Activated naive CD8-positive, alpha-beta T cell (primary cell): ENCODE measurements around the gene OPN1SW.
A peak's percentile ranks its signal among the peaks of the same experiment; 100 is the strongest.

Experiments
- H3K27ac Mint-ChIP-seq: one replicate; pipeline ENCODE4 v1.8.0; 2021; ENCODE audit warnings: mixed read lengths
- H3K27me3 Mint-ChIP-seq: one replicate; pipeline ENCODE4 v1.8.0; 2021; ENCODE audit warnings: mixed read lengths
- H3K36me3 Mint-ChIP-seq: one replicate; pipeline ENCODE4 v1.8.0; 2021; ENCODE audit warnings: mixed read lengths
- H3K4me1 Mint-ChIP-seq: one replicate; pipeline ENCODE4 v1.8.0; 2021; ENCODE audit warnings: low read depth, mixed read lengths
- H3K4me3 Mint-ChIP-seq: one replicate; pipeline ENCODE4 v1.8.0; 2021; ENCODE audit warnings: mild to moderate bottlenecking, mixed read lengths
- H3K9me3 Mint-ChIP-seq: one replicate; pipeline ENCODE4 v1.8.0; 2021; ENCODE audit warnings: low read depth, mixed read lengths

OPN1SW gene

GRCh38 chr7:128737867-128738385 lies 37.7 kb downstream of the OPN1SW start:
- H3K4me3 Mint-ChIP-seq = peak overlapping the region; percentile 98
- no peaks in the 10 kb centered on the region for H3K9me3 Mint-ChIP-seq
- peaks cover 34% of the 10 kb centered on the region for H3K4me1 Mint-ChIP-seq
- no peaks in the 10 kb centered on the region for H3K36me3 Mint-ChIP-seq
- no peaks in the 10 kb centered on the region for H3K27me3 Mint-ChIP-seq
- H3K27ac Mint-ChIP-seq = no peak overlapping the region

- Mint-ChIP-seq H3K4me3 (no peak overlapping the region), H3K27me3 (no peaks in the 10 kb centered on the region), H3K27ac (no peak overlapping the region), H3K36me3 (no peaks in the 10 kb centered on the region), H3K9me3 (no peaks in the 10 kb centered on the region), H3K4me1 (peaks cover 33% of the 10 kb centered on the region)
These were observed 38.2 kb downstream of the OPN1SW start for GRCh38 chr7:128737441-128737840.

GRCh38 chr7:128735436-128735835 lies 40.2 kb downstream of the OPN1SW start:
- H3K27me3 Mint-ChIP-seq = peaks cover 1% of the 10 kb centered on the region
- no peaks in the 10 kb centered on the region for H3K36me3 Mint-ChIP-seq
- no peaks in the 10 kb centered on the region for H3K9me3 Mint-ChIP-seq
- H3K4me3 Mint-ChIP-seq = no peak overlapping the region
- H3K27ac Mint-ChIP-seq = no peak overlapping the region
- peaks cover 14% of the 10 kb centered on the region for H3K4me1 Mint-ChIP-seq

DNA sequence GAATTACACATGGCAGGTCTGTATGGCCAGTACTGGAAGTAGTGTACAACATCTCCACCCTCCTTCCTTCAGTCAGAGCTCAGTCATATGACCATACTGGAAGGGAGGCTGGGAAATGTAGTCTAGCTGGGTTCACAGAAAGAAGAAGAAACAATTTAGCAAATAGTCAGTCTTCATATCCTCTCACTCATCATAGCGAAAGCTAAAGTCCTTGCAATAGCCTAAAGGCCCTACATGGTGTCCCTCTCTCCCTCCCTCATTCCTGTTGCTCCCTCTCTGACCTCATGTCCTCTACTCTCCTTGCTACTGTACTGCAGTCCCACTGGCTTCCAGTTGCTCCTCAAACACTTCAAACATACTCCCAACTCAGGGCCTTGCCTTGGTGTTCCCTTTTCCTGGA lies 40.7 kb downstream of the OPN1SW start:
- Mint-ChIP-seq H3K4me3 (no peak overlapping the region), H3K4me1 (peaks cover 9% of the 10 kb centered on the region), H3K27ac (no peak overlapping the region), H3K27me3 (peaks cover 1% of the 10 kb centered on the region), H3K9me3 (no peaks in the 10 kb centered on the region), H3K36me3 (no peaks in the 10 kb centered on the region)

- Mint-ChIP-seq H3K27me3 (peaks cover 1% of the 10 kb centered on the region), H3K27ac (no peak overlapping the region), H3K4me3 (no peak overlapping the region), H3K4me1 (peaks cover 1% of the 10 kb centered on the region), H3K9me3 (no peaks in the 10 kb centered on the region), H3K36me3 (no peaks in the 10 kb centered on the region)
These were observed 42.3 kb downstream of the OPN1SW start for GRCh38 chr7:128733278-128733645.

GRCh38 chr7:128732521-128733277 lies 42.9 kb downstream of the OPN1SW start:
- Mint-ChIP-seq H3K4me3 (no peak overlapping the region), H3K9me3 (no peaks in the 10 kb centered on the region), H3K27me3 (peaks cover 1% of the 10 kb centered on the region), H3K4me1 (no peaks in the 10 kb centered on the region), H3K36me3 (no peaks in the 10 kb centered on the region), H3K27ac (no peak overlapping the region)

DNA sequence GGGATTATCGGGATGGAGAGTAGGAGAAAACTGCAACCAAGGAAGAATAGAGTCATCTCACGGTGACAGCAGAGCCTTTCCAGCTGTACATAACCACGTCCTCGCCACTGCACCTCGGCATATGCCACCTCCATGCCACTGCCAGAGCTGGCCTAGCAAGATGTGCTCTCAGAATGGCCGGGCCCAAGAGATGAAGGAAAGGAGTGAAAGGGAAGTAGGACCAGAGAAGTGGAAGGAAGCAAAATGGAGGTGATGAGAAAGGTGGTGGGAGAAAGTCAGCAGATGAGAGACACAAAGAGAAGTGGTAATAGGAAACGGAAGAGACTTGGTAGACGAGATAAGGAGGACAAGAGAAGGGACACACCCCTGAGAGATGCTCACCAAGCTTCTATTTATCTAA lies 44.4 kb downstream of the OPN1SW start:
- Mint-ChIP-seq H3K4me3 (no peak overlapping the region), H3K9me3 (no peaks in the 10 kb centered on the region), H3K27me3 (peaks cover 1% of the 10 kb centered on the region), H3K4me1 (no peaks in the 10 kb centered on the region), H3K27ac (no peak overlapping the region), H3K36me3 (no peaks in the 10 kb centered on the region)

- no peak overlapping the region for H3K4me3 Mint-ChIP-seq
- no peak overlapping the region for H3K27ac Mint-ChIP-seq
- H3K27me3 Mint-ChIP-seq = peaks cover 7% of the 10 kb centered on the region
- peaks cover 4% of the 10 kb centered on the region for H3K36me3 Mint-ChIP-seq
- no peaks in the 10 kb centered on the region for H3K9me3 Mint-ChIP-seq
- H3K4me1 Mint-ChIP-seq = no peaks in the 10 kb centered on the region
These were observed 46.1 kb downstream of the OPN1SW start for GRCh38 chr7:128729494-128729893.

GRCh38 chr7:128728598-128728997 lies 47.0 kb downstream of the OPN1SW start:
- Mint-ChIP-seq H3K4me3 (no peak overlapping the region), H3K9me3 (no peaks in the 10 kb centered on the region), H3K27me3 (peaks cover 10% of the 10 kb centered on the region), H3K36me3 (peaks cover 4% of the 10 kb centered on the region), H3K4me1 (no peaks in the 10 kb centered on the region), H3K27ac (no peak overlapping the region)

DNA sequence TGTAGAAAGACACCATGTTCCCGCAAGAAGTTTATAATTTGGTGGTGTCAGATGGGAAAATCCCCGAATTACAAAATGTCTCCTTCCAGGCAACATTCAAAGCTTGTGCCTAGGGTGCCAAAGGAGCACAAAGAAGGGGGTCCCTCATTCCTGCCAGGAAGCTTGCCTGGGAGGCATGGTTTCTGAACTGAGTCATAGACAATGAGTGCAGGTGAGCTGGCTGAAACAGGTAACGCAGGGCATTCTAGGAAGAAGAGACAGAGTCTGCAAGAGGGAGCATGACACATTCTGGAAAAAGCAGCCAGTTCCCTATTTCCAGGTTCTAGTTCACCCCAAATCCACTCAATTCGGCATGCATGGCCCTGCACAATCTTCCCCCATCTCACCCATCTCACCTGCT lies 48.4 kb downstream of the OPN1SW start:
- Mint-ChIP-seq H3K36me3 (peaks cover 4% of the 10 kb centered on the region), H3K4me3 (no peak overlapping the region), H3K27ac (no peak overlapping the region), H3K9me3 (no peaks in the 10 kb centered on the region), H3K27me3 (peaks cover 10% of the 10 kb centered on the region), H3K4me1 (no peaks in the 10 kb centered on the region)

GRCh38 chr7:128726737-128727072 lies 48.9 kb downstream of the OPN1SW start:
- H3K27ac Mint-ChIP-seq = no peak overlapping the region
- no peaks in the 10 kb centered on the region for H3K9me3 Mint-ChIP-seq
- H3K36me3 Mint-ChIP-seq = peaks cover 4% of the 10 kb centered on the region
- no peaks in the 10 kb centered on the region for H3K4me1 Mint-ChIP-seq
- H3K4me3 Mint-ChIP-seq = no peak overlapping the region
- peaks cover 10% of the 10 kb centered on the region for H3K27me3 Mint-ChIP-seq

- Mint-ChIP-seq H3K27me3 (peaks cover 9% of the 10 kb centered on the region), H3K4me3 (no peak overlapping the region), H3K27ac (no peak overlapping the region), H3K9me3 (no peaks in the 10 kb centered on the region), H3K36me3 (peaks cover 4% of the 10 kb centered on the region), H3K4me1 (no peaks in the 10 kb centered on the region)
These were observed 49.4 kb downstream of the OPN1SW start for GRCh38 chr7:128726059-128726736.

GRCh38 chr7:128725531-128725930 lies 50.1 kb downstream of the OPN1SW start:
- Mint-ChIP-seq H3K4me3 (no peak overlapping the region), H3K27ac (no peak overlapping the region), H3K4me1 (no peaks in the 10 kb centered on the region), H3K36me3 (peaks cover 4% of the 10 kb centered on the region), H3K27me3 (peaks cover 9% of the 10 kb centered on the region), H3K9me3 (no peaks in the 10 kb centered on the region)

- Mint-ChIP-seq H3K27me3 (peaks cover 9% of the 10 kb centered on the region), H3K4me1 (no peaks in the 10 kb centered on the region), H3K4me3 (no peak overlapping the region), H3K27ac (no peak overlapping the region), H3K36me3 (peaks cover 4% of the 10 kb centered on the region), H3K9me3 (no peaks in the 10 kb centered on the region)
These were observed 50.9 kb downstream of the OPN1SW start for GRCh38 chr7:128724743-128725142.
